Activated CD8-positive, alpha-beta memory T cell treated with anti-CD3 and anti-CD28 coated beads, Interleukin-2, amount 10 ng/mL, durations not matched to agents 7 days and 5 days (primary cell): ENCODE measurements around the gene RPL3. TPM values are rescaled to one million over a fixed set of nuclear protein-coding genes. Genes with fewer than 3 reads are reported as not detected.

Experiments
- ATAC-seq: fragments of 150-1000 bp; cut with Tn5 transposase; one replicate; pipeline ENCODE4 v1.10.0; 2021; ENCODE audit warnings: moderate library complexity
- CTCF ChIA-PET: fragments of 350-600 bp; sonication (Branson Sonifier 250); formaldehyde crosslinking; loops from one replicate; lab custom pipeline; 2021; ENCODE audit warnings: antibody characterized with exemption; lab: Charles Lee
- DNase-seq: peaks from one replicate; pipeline ENCODE4 v3.0.0-alpha.2; 2020
- H3K27ac Mint-ChIP-seq: one replicate; pipeline ENCODE4 v1.8.0; 2021; ENCODE audit warnings: mild to moderate bottlenecking, mixed read lengths
- H3K27me3 Mint-ChIP-seq: one replicate; pipeline ENCODE4 v1.8.0; 2021; ENCODE audit warnings: mixed read lengths
- H3K36me3 Mint-ChIP-seq: one replicate; pipeline ENCODE4 v1.8.0; 2021; ENCODE audit warnings: mild to moderate bottlenecking, mixed read lengths
- H3K4me1 Mint-ChIP-seq: one replicate; pipeline ENCODE4 v1.8.0; 2021; ENCODE audit warnings: mixed read lengths
- H3K4me3 Mint-ChIP-seq: one replicate; pipeline ENCODE4 v1.8.0; 2021; ENCODE audit warnings: mild to moderate bottlenecking, moderate library complexity, mixed read lengths
- H3K9me3 Mint-ChIP-seq: one replicate; pipeline ENCODE4 v1.8.0; 2022; ENCODE audit warnings: low read depth, mixed read lengths
- total RNA-seq, 2 experiments: library from RNA; stranded (reverse); gene quantifications; one replicate each; pipeline ENCODE4 v1.2.3, GENCODE V29; 2021

RPL3 gene
- total RNA-seq, 2 experiments from 2014 or later, result 1,571 to 1,769 TPM

GRCh38 chr22:39263626-39264348 is 55.6 kb downstream of the RPL3 start:
- no peaks in the 10 kb centered on the region for H3K36me3 Mint-ChIP-seq
- CTCF ChIA-PET, result interaction anchor here (1.4 kb wide), 1 partner anchor 10 kb away, joined by 3 read pairs; no protein-coding TSS in a partner anchor
- no peak overlapping the region for H3K4me3 Mint-ChIP-seq
- H3K9me3 Mint-ChIP-seq, result no peaks in the 10 kb centered on the region
- no peaks in the 10 kb centered on the region for H3K27me3 Mint-ChIP-seq
- no peak overlapping the region for H3K27ac Mint-ChIP-seq
- DNase-seq (no peak), ATAC-seq (no peak)
- peaks cover 10% of the 10 kb centered on the region for H3K4me1 Mint-ChIP-seq

Other genes with a start within 250 kb of the RPL3 start
- gene APOBEC3G, start 242.3 kb downstream of the RPL3 start, total RNA-seq, result 100 to 1,000 TPM; 146 to 196 TPM
- gene APOBEC3H, start 222.4 kb downstream of the RPL3 start, total RNA-seq, result 100 to 1,000 TPM in 1 of 2 experiments, 10 to 100 TPM in 1; 67.0 to 137 TPM
- gene CBX7, start 166.9 kb downstream of the RPL3 start, total RNA-seq, result 10 to 100 TPM; 12.7 to 13.5 TPM
- gene PDGFB, start 74.6 kb downstream of the RPL3 start, total RNA-seq, result under 1 TPM in 1 of 2 experiments, not detected in 1; 0.35 TPM
- gene SYNGR1, start 30.4 kb upstream of the RPL3 start, total RNA-seq, result 10 to 100 TPM in 1 of 2 experiments, 1 to 10 TPM in 1; 4.2 to 16.0 TPM
- gene TAB1, start 80.2 kb upstream of the RPL3 start, total RNA-seq, result 10 to 100 TPM; 27.7 to 35.2 TPM
- gene MGAT3, start 137.4 kb upstream of the RPL3 start, total RNA-seq, result 1 to 10 TPM in 1 of 2 experiments, under 1 TPM in 1; 0.96 to 3.6 TPM
- gene MIEF1, start 182.7 kb upstream of the RPL3 start, total RNA-seq, result 10 to 100 TPM; 40.6 to 45.7 TPM
- 100 to 1,000 TPM; 365 to 501 TPM for gene ATF4, start 200.9 kb upstream of the RPL3 start, total RNA-seq
- 10 to 100 TPM; 64.8 to 81.6 TPM for gene RPS19BP1, start 213.1 kb upstream of the RPL3 start, total RNA-seq